ENCODE data around the gene DRAM2. TPM values are rescaled to one million over a fixed set of nuclear protein-coding genes. Genes with fewer than 3 reads are reported as not detected.

Gene DRAM2
- total and polyA plus RNA-seq, 8 donors: 2.6 to 420 (median 37.4) TPM

DNA sequence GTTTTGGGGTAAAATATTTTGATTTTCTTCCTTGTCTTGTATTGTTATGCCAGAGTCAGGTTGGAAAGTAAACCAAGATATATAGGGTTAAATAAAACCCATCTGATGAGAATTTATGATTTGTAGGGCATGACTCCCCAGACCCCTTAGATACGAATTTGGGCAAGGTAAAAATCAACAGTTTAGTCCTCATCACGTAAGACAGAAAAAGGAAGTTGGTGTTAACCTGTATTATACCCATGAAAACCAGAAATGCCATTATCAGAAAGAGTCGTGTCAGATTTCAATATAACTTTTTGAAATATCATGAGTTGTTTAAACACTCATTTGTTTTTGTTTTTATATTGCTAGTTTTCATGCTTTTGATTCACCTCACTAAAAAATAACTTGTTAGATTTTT lies 11.9 kb upstream of the DRAM2 start:
- intact Hi-C loops (cut with DNase I; ENCODE audit: low total_unique reads): no loop called here
- TF ChIP-seq EP300 (IDR thresholded peaks at IDR 0.05) (no peak), POLR2AphosphoS5 (IDR thresholded peaks at IDR 0.05) (no peak), POLR2A (IDR thresholded peaks at IDR 0.05) (no peak)
- TF ChIP-seq, protein P1, sequence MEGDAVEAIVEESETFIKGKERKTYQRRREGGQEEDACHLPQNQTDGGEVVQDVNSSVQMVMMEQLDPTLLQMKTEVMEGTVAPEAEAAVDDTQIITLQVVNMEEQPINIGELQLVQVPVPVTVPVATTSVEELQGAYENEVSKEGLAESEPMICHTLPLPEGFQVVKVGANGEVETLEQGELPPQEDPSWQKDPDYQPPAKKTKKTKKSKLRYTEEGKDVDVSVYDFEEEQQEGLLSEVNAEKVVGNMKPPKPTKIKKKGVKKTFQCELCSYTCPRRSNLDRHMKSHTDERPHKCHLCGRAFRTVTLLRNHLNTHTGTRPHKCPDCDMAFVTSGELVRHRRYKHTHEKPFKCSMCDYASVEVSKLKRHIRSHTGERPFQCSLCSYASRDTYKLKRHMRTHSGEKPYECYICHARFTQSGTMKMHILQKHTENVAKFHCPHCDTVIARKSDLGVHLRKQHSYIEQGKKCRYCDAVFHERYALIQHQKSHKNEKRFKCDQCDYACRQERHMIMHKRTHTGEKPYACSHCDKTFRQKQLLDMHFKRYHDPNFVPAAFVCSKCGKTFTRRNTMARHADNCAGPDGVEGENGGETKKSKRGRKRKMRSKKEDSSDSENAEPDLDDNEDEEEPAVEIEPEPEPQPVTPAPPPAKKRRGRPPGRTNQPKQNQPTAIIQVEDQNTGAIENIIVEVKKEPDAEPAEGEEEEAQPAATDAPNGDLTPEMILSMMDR (IDR thresholded peaks at IDR 0.05): no peak
- DNase-seq: no peak
- Histone ChIP-seq H3K27ac (no peak overlapping the region), H3K4me1 (peaks cover 0 to 26% (median 14%) of the 10 kb centered on the region in 4 donors), H3K36me3 (peaks cover 15 to 85% (median 71%) of the 10 kb centered on the region in 4 donors), H3K4me3 (no peak overlapping the region), H3K27me3 (no peaks in the 10 kb centered on the region), H3K9me3 (no peaks in the 10 kb centered on the region)
- 44 to 66% (median 48%) methylated on average over 3 of the region's 3 CpGs for WGBS, 5 donors

GRCh38 chr1:111148376-111148881 lies 8.5 kb upstream of the DRAM2 start:
- peaks cover 15 to 64% (median 56%) of the 10 kb centered on the region in 4 donors for H3K36me3 ChIP-seq
- 54 to 73% (median 64%) methylated on average over 2 of the region's 2 CpGs for WGBS, 5 donors
- H3K27ac ChIP-seq: no peak overlapping the region
- intact Hi-C loops (cut with DNase I; ENCODE audit: low total_unique reads): no loop called here
- no peak for DNase-seq
- H3K9me3 ChIP-seq: no peaks in the 10 kb centered on the region
- H3K27me3 ChIP-seq: no peaks in the 10 kb centered on the region
- peaks cover 0 to 39% (median 18%) of the 10 kb centered on the region in 4 donors for H3K4me1 ChIP-seq
- TF ChIP-seq, protein P1 (IDR thresholded peaks at IDR 0.05): no peak
- TF ChIP-seq POLR2A (IDR thresholded peaks at IDR 0.05) (no peak), POLR2AphosphoS5 (IDR thresholded peaks at IDR 0.05) (no peak), EP300 (IDR thresholded peaks at IDR 0.05) (no peak)
- H3K4me3 ChIP-seq: no peak overlapping the region

- TF ChIP-seq POLR2A (IDR thresholded peaks at IDR 0.05) (no peak), EP300 (IDR thresholded peaks at IDR 0.05) (no peak), POLR2AphosphoS5 (IDR thresholded peaks at IDR 0.05) (no peak)
- TF ChIP-seq, protein P1 (IDR thresholded peaks at IDR 0.05): no peak
- peaks cover 10 to 59% (median 51%) of the 10 kb centered on the region in 4 donors for H3K36me3 ChIP-seq
- H3K9me3 ChIP-seq: no peaks in the 10 kb centered on the region
- no peak overlapping the region for H3K4me3 ChIP-seq
- intact Hi-C loops (cut with DNase I; ENCODE audit: low total_unique reads): no loop called here
- no peaks in the 10 kb centered on the region for H3K27me3 ChIP-seq
- H3K4me1 ChIP-seq: peaks cover 0 to 44% (median 20%) of the 10 kb centered on the region in 4 donors
- H3K27ac ChIP-seq: no peak overlapping the region
- WGBS, 5 donors: 29 to 46% (median 40%) methylated on average over 3 of the region's 3 CpGs
- DNase-seq: no peak
Measured at GRCh38 chr1:111147948-111148347, 8.1 kb upstream of the DRAM2 start.

- DNase-seq: no peak
- Histone ChIP-seq H3K9me3 (no peaks in the 10 kb centered on the region), H3K4me1 (peaks cover 15 to 54% (median 32%) of the 10 kb centered on the region in 4 donors), H3K27ac (no peak overlapping the region), H3K4me3 (no peak overlapping the region), H3K27me3 (no peaks in the 10 kb centered on the region), H3K36me3 (peaks cover 9 to 41% (median 37%) of the 10 kb centered on the region in 4 donors)
- no peak for TF ChIP-seq POLR2A (IDR thresholded peaks at IDR 0.05)
- intact Hi-C loops (cut with DNase I; ENCODE audit: low total_unique reads): no loop called here
Measured at GRCh38 chr1:111145963-111146768, 6.3 kb upstream of the DRAM2 start.

DNA sequence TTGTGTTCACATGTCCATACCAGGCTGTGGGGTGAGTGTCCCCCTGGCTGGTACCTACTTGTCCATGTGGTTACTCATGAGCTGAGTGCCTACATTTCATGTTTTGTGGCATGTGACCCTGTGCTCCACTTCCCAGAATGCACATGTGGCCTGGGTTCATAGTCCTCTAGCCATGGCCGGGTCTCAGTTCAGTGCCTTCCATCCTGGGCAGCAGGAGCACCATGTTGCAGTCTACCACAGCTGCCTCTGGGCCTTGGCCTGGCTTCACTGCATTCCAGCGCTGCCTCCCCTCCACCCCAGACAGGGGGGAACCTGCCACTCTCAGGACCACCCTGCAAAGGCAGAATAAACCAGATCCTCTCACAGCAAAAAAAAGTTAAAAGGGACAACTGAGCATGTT lies 5.6 kb upstream of the DRAM2 start:
- DNase-seq: no peak
- Histone ChIP-seq H3K4me3 (no peak overlapping the region), H3K9me3 (no peaks in the 10 kb centered on the region), H3K36me3 (peaks cover 9 to 35% (median 30%) of the 10 kb centered on the region in 4 donors), H3K27ac (no peak overlapping the region), H3K27me3 (no peaks in the 10 kb centered on the region), H3K4me1 (peaks cover 21 to 59% (median 35%) of the 10 kb centered on the region in 4 donors)
- 91 to 100% (median 95%) methylated on average over 1 to 2 of the region's 2 CpGs for WGBS, 5 donors
- no peak for TF ChIP-seq POLR2A (IDR thresholded peaks at IDR 0.05)
- TF ChIP-seq EP300 (IDR thresholded peaks at IDR 0.05): no peak
- TF ChIP-seq POLR2AphosphoS5 (IDR thresholded peaks at IDR 0.05): no peak
- TF ChIP-seq, protein P1 (IDR thresholded peaks at IDR 0.05): no peak
- intact Hi-C loops (cut with DNase I; ENCODE audit: low total_unique reads): no loop called here
